Endothelial cell (in vitro differentiated cells): ENCODE measurements around the gene CD58. TPM values are rescaled to one million over a fixed set of nuclear protein-coding genes. Genes with fewer than 3 reads are reported as not detected.

Experiments
- DNase-seq: peaks from one replicate; pipeline ENCODE4 v3.0.0; 2021; ENCODE audit warnings: low spot score
- H3K27ac Mint-ChIP-seq: one replicate; pipeline ENCODE4 v1.8.0; 2021; ENCODE audit warnings: mixed read lengths, inconsistent platforms; ENCODE audit not compliant: unreplicated experiment
- H3K27me3 Mint-ChIP-seq: one replicate; pipeline ENCODE4 v1.8.0; 2021; ENCODE audit warnings: mild to moderate bottlenecking, moderate library complexity, mixed read lengths, inconsistent platforms; ENCODE audit not compliant: unreplicated experiment
- H3K36me3 Mint-ChIP-seq: one replicate; pipeline ENCODE4 v1.8.0; 2021; ENCODE audit warnings: mild to moderate bottlenecking, low read depth, mixed read lengths, inconsistent platforms; ENCODE audit not compliant: unreplicated experiment
- H3K4me1 Mint-ChIP-seq: one replicate; pipeline ENCODE4 v1.8.0; 2021; ENCODE audit warnings: mild to moderate bottlenecking, mixed read lengths, inconsistent platforms; ENCODE audit not compliant: unreplicated experiment
- H3K4me3 Mint-ChIP-seq: one replicate; pipeline ENCODE4 v1.8.0; 2021; ENCODE audit warnings: mild to moderate bottlenecking, mixed read lengths, inconsistent platforms; ENCODE audit not compliant: unreplicated experiment
- H3K9me3 Mint-ChIP-seq: one replicate; pipeline ENCODE4 v1.8.0; 2021; ENCODE audit warnings: mixed read lengths, inconsistent platforms; ENCODE audit not compliant: unreplicated experiment
- CTCF ChIP-seq: fragments of 200-600 bp; sonication (generic); IDR thresholded peaks from one replicate; pipeline ENCODE4 v1.5.0; 2021; ENCODE audit warnings: antibody characterized with exemption; ENCODE audit not compliant: unreplicated experiment
- total RNA-seq: library from RNA; stranded (reverse); fragmentation: NEBNext Ultra II Directional; extraction: Animal tissue kit (Norgen Biotek cat#: 25700); gene quantifications from one replicate; pipeline ENCODE4 v1.2.1, GENCODE V29; 2021; ENCODE audit not compliant: unreplicated experiment

CD58 gene
- total RNA-seq, 1 donor from 2014 or later = 9.0 TPM

GRCh38 chr1:116472431-116472961, 98.3 kb downstream of the CD58 start:
- no peaks in the 10 kb centered on the region for H3K4me1 Mint-ChIP-seq
- no peaks in the 10 kb centered on the region for H3K9me3 Mint-ChIP-seq
- no peak overlapping the region for H3K27ac Mint-ChIP-seq
- no peaks in the 10 kb centered on the region for H3K36me3 Mint-ChIP-seq
- TF ChIP-seq CTCF = no peak
- DNase-seq = no peak
- no peak overlapping the region for H3K4me3 Mint-ChIP-seq
- peaks cover 5% of the 10 kb centered on the region for H3K27me3 Mint-ChIP-seq

- no peak overlapping the region for H3K4me3 Mint-ChIP-seq
- H3K27ac Mint-ChIP-seq = no peak overlapping the region
These were observed 99.6 kb downstream of the CD58 start for GRCh38 chr1:116471241-116471640.

GRCh38 chr1:116470671-116471070, 100.2 kb downstream of the CD58 start:
- H3K27ac Mint-ChIP-seq = no peak overlapping the region
- no peak for DNase-seq
- H3K27me3 Mint-ChIP-seq = peaks cover 4% of the 10 kb centered on the region
- H3K4me3 Mint-ChIP-seq = no peak overlapping the region
- no peak for TF ChIP-seq CTCF
- no peaks in the 10 kb centered on the region for H3K4me1 Mint-ChIP-seq
- H3K36me3 Mint-ChIP-seq = no peaks in the 10 kb centered on the region
- H3K9me3 Mint-ChIP-seq = no peaks in the 10 kb centered on the region

More at GRCh38 chr1:116471241-116471640, 99.6 kb downstream of the CD58 start:
- no peaks in the 10 kb centered on the region for H3K9me3 Mint-ChIP-seq
- TF ChIP-seq CTCF = no peak
- peaks cover 4% of the 10 kb centered on the region for H3K27me3 Mint-ChIP-seq
- no peaks in the 10 kb centered on the region for H3K36me3 Mint-ChIP-seq
- no peak for DNase-seq
- H3K4me1 Mint-ChIP-seq = no peaks in the 10 kb centered on the region

- DNase-seq = no peak
- Mint-ChIP-seq H3K27me3 (peaks cover 4% of the 10 kb centered on the region), H3K4me1 (no peaks in the 10 kb centered on the region), H3K9me3 (no peaks in the 10 kb centered on the region), H3K27ac (no peak overlapping the region), H3K4me3 (no peak overlapping the region), H3K36me3 (no peaks in the 10 kb centered on the region)
- TF ChIP-seq CTCF = no peak
These were observed 103.8 kb downstream of the CD58 start for GRCh38 chr1:116466810-116467557.
